ENCODE measurements around the gene MGAM2.

DNA sequence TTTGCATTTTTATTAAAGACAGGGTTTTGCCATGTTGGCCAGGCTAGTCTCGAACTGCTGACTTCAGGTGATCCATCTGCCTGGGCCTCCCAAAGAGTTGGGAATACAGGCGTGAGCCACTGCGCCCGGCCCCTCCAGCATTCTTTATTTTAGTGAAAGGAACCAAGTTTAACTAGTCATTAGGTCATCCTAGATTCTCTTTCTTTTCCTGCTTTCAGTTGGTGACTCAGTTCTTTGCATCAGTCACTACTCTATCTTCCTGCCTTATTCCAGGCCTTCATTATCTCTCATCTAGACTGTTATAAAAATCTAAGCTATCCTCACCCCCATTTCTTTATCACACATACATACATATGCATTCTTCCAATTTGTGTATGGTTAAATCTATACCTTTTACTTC is 82.7 kb downstream of the MGAM2 start:
- TF ChIP-seq POLR2A (IDR thresholded peaks at IDR 0.05): no peak
- TF ChIP-seq, protein P1, sequence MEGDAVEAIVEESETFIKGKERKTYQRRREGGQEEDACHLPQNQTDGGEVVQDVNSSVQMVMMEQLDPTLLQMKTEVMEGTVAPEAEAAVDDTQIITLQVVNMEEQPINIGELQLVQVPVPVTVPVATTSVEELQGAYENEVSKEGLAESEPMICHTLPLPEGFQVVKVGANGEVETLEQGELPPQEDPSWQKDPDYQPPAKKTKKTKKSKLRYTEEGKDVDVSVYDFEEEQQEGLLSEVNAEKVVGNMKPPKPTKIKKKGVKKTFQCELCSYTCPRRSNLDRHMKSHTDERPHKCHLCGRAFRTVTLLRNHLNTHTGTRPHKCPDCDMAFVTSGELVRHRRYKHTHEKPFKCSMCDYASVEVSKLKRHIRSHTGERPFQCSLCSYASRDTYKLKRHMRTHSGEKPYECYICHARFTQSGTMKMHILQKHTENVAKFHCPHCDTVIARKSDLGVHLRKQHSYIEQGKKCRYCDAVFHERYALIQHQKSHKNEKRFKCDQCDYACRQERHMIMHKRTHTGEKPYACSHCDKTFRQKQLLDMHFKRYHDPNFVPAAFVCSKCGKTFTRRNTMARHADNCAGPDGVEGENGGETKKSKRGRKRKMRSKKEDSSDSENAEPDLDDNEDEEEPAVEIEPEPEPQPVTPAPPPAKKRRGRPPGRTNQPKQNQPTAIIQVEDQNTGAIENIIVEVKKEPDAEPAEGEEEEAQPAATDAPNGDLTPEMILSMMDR (IDR thresholded peaks at IDR 0.05): no peak

Data from testis (tissue), 2 donors.